HL-60 (cell line): ENCODE data around the gene CENPP.

Experiments
- GABPA ChIP-seq: IDR thresholded peaks from 2 replicates; pipeline ENCODE4 v1.6.1; 2012; ENCODE audit warnings: low read depth
- POLR2AphosphoS5 ChIP-seq: IDR thresholded peaks from 2 replicates; pipeline ENCODE4 v1.6.1; 2012; ENCODE audit warnings: low read depth
- TF ChIP-seq, protein P1 (sequence below): IDR thresholded peaks from one replicate; pipeline ENCODE4 v1.5.1; 2011; ENCODE audit warnings: low read length, control low read depth, inconsistent platforms; ENCODE audit not compliant: insufficient read depth
- TF ChIP-seq, protein P2 (sequence below): IDR thresholded peaks from 2 replicates; pipeline ENCODE4 v1.6.1; 2012; ENCODE audit warnings: low read depth; ENCODE audit not compliant: insufficient replicate concordance

DNA sequence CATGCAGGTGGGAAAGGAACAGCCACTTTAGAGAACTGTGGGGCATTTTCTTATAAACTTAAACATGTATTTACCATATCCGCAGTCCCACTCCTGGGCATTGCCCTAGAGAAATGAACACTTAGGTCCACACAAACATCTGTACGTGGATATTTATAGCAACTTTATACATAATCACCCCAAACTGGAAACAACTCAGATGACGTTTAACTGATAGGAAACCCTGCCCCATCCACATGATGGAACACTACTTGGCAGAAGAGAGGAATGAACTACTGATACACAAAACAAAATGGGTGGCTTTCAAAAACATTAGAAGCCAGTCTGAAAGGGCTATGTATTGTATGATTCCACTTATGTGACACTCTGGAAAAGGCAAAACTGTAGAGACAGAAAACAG lies 187.6 kb downstream of the CENPP start:
- TF ChIP-seq, protein P1, sequence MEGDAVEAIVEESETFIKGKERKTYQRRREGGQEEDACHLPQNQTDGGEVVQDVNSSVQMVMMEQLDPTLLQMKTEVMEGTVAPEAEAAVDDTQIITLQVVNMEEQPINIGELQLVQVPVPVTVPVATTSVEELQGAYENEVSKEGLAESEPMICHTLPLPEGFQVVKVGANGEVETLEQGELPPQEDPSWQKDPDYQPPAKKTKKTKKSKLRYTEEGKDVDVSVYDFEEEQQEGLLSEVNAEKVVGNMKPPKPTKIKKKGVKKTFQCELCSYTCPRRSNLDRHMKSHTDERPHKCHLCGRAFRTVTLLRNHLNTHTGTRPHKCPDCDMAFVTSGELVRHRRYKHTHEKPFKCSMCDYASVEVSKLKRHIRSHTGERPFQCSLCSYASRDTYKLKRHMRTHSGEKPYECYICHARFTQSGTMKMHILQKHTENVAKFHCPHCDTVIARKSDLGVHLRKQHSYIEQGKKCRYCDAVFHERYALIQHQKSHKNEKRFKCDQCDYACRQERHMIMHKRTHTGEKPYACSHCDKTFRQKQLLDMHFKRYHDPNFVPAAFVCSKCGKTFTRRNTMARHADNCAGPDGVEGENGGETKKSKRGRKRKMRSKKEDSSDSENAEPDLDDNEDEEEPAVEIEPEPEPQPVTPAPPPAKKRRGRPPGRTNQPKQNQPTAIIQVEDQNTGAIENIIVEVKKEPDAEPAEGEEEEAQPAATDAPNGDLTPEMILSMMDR, result no peak
- TF ChIP-seq POLR2AphosphoS5, result no peak
- TF ChIP-seq GABPA, result no peak
- TF ChIP-seq, protein P2, sequence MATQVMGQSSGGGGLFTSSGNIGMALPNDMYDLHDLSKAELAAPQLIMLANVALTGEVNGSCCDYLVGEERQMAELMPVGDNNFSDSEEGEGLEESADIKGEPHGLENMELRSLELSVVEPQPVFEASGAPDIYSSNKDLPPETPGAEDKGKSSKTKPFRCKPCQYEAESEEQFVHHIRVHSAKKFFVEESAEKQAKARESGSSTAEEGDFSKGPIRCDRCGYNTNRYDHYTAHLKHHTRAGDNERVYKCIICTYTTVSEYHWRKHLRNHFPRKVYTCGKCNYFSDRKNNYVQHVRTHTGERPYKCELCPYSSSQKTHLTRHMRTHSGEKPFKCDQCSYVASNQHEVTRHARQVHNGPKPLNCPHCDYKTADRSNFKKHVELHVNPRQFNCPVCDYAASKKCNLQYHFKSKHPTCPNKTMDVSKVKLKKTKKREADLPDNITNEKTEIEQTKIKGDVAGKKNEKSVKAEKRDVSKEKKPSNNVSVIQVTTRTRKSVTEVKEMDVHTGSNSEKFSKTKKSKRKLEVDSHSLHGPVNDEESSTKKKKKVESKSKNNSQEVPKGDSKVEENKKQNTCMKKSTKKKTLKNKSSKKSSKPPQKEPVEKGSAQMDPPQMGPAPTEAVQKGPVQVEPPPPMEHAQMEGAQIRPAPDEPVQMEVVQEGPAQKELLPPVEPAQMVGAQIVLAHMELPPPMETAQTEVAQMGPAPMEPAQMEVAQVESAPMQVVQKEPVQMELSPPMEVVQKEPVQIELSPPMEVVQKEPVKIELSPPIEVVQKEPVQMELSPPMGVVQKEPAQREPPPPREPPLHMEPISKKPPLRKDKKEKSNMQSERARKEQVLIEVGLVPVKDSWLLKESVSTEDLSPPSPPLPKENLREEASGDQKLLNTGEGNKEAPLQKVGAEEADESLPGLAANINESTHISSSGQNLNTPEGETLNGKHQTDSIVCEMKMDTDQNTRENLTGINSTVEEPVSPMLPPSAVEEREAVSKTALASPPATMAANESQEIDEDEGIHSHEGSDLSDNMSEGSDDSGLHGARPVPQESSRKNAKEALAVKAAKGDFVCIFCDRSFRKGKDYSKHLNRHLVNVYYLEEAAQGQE, result no peak
